ENCODE data around the gene USP5.

Gene USP5, protein sequence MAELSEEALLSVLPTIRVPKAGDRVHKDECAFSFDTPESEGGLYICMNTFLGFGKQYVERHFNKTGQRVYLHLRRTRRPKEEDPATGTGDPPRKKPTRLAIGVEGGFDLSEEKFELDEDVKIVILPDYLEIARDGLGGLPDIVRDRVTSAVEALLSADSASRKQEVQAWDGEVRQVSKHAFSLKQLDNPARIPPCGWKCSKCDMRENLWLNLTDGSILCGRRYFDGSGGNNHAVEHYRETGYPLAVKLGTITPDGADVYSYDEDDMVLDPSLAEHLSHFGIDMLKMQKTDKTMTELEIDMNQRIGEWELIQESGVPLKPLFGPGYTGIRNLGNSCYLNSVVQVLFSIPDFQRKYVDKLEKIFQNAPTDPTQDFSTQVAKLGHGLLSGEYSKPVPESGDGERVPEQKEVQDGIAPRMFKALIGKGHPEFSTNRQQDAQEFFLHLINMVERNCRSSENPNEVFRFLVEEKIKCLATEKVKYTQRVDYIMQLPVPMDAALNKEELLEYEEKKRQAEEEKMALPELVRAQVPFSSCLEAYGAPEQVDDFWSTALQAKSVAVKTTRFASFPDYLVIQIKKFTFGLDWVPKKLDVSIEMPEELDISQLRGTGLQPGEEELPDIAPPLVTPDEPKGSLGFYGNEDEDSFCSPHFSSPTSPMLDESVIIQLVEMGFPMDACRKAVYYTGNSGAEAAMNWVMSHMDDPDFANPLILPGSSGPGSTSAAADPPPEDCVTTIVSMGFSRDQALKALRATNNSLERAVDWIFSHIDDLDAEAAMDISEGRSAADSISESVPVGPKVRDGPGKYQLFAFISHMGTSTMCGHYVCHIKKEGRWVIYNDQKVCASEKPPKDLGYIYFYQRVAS

DNA sequence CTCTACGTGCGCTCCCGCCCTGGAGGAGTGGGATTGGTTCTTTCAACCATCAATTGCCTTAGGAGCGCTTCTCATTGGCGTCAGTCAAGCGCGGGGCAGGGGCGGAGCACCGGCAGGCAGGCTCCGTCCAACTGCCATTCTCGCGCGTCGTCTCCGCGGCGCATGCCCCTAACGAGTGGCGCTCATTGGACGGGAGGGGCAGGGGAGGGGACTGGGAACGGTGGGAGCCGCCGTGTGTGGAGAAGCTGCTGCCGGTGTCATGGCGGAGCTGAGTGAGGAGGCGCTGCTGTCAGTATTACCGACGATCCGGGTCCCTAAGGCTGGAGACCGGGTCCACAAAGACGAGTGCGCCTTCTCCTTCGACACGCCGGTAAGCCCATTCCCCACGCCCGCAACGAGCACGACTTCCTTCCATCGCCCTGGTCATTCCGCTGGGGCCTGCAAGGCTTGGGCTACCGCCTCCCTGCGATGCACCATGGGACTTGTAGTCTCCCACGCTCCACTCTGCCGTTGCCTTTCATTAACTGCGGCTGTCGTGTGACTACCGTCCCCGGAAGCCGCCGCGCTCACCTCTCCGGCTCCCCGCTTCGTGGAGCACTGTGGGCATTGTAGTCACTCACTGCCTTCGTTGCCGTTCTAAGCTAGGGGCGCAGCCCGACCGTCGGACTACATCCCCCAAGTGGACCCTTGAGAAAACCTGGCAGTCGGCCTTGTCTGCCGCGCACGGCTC, at the start of gene USP5:
Gene USP5, plus strand, starts transcription at position 230 of the 730 bp plus-strand sequence. Its CDS starts 30 bp downstream, at position 260.
- peak; percentile 99 for DNase-seq

DNA sequence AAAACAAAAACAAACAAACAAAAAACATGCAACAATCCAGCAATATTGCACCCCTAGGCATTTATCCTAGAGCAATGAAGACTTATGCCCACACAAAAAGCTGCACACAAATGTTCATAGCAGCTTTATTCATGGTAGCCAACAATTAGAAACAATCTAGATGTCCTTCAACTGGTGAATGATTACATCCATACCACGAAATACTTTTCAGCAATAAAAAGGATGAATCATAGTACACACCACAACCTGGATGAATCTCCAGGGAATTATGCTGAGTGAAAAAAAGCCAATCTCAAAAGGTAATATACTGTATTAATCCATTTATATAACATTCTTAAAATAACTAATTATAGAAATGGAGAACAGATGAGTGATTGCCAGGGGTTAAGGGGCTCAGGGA, 44.8 kb upstream of the USP5 start:
- DNase-seq, result no peak

DNA sequence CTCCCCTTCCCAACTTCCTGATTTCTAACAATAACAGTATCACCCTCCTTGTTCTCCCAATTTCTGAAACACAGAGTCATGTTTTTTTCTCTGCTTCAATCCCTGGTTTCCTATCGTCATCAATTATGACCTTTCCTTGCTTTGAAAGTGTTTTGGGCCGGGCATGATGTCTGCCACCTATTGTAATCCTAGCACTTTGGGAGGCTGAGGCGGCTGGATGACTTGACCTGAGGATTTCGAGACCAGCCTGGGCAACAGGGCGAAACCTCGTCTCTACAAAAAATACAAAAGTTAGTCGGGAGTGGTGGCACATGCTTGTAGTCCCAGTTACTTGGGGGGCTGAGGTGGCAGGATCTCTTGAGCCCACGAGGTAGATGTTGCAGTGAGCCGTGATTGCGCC, 42.9 kb upstream of the USP5 start:
- DNase-seq, result no peak

DNA sequence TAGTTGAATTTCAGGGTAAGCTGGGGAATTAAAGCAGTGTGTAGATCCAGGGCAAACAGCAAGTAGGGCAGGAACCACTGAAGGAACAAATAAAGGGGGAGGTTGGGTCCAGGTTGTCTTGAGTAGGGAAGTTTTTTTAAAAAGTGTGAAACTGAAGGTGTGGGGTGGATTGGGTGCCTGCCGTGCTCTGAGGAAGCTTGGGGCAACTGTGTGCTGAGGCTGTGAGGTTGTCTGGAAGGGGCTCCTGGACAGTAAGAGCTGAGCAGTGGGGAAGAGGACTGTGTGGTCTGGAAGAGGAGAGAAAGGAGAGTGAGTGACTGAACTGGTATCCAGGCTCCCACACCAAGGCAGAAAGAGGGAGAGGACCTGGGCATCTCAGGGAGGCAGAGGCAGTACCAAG, 41.2 kb upstream of the USP5 start:
- DNase-seq, result no peak

DNA sequence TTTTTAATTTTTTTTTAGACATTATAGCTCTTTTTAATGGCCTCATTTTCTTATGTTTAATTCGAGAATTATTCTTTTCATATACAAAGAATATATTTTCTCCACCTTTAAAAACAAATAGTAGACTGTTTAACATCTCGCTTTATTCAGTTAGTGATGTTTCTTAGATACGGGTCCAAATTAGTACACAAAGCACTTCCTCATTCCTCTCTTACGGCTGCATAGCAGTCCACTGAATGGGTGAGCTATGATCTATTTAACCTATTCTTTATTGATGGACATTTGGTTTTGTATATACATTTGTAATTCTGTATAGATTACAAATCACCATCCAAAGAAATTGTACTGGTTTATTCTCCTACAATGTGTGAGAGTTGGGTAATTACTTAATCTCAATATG, 38.6 kb upstream of the USP5 start:
- no peak for DNase-seq

DNA sequence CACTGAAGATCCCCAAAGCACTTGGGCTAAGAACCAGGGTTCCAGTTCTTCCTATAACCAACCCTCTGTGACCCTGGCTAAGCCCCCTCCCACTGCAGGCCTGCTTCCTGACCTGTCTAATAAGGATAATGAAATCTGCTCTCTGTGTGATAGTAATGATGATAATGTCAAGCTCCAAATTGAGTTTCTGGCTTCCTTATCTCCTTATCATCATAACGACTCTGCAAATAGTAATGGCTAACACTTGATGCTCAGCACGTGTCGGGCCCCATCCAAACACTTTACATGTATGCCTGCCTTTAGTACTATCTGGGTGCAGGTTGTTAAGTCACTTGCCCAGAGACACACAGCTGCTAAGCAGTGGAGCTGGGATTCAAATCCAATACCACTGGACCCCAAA, 35.4 kb upstream of the USP5 start:
- DNase-seq, result no peak

DNA sequence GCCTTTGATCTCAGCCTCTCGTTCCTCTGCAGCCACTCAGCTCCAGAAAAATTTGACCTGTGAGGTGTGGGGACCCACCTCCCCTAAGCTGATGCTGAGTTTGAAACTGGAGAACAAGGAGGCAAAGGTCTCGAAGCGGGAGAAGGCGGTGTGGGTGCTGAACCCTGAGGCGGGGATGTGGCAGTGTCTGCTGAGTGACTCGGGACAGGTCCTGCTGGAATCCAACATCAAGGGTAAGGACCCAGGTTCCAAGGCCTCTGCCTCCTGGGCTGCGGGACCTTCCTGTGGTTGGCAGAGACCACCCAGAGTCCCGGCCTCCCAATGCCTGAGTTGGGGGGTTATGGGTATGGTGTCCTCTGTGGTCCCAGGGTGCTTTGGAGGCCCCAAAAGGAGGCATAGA, 34.9 kb upstream of the USP5 start:
- no peak for DNase-seq

DNA sequence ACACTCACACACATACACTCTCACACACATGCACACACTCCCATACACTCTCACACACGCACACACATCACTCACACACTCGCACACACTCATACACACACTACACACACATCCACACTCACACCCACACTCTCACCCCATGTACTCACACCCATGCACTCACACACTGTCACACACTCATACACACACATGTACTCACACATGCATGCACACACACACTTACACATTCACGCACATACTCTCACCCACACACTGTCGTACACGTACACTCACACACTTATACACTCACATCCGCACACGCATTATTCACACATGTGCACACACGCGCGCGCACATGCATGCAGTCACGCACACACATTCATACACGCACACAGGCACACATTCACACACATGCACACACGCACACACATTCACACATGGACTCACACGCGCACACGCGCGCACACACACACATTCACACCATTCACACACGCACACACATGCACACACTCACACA, 34.2 kb upstream of the USP5 start:
- DNase-seq, result no peak

DNA sequence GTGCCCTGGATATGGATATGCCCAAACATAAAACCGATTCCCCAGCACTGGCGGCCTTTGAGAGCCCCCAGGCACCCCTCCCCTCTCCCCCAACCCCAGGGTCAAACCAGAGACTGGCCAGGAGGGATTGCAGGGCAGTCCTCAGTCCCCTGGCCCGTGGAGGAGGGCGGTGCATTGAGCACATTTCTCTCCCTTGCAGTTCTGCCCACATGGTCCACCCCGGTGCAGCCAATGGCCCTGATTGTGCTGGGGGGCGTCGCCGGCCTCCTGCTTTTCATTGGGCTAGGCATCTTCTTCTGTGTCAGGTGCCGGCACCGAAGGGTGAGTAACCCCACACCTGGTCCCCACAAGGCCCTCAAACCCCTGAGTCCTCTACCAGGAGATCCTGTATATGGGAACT, 33.7 kb upstream of the USP5 start:
- no peak for DNase-seq

DNA sequence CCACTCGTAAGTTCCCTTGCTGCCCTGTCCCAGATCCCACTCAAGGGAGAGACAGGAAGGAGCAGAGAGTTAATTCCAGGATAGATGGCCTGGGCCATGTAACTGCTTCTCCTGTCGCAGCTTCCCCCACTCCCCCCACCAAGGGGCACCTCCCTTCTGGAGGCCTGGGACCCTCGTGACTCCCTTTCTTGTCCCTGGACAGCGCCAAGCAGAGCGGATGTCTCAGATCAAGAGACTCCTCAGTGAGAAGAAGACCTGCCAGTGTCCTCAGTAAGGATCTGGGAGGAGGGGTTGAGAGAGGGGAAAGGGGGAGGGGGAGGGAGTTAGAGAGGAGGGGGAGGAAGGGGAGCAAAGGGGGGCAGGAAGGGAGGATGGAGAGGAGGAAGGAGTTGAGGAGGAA, 33.3 kb upstream of the USP5 start:
- DNase-seq, result no peak

DNA sequence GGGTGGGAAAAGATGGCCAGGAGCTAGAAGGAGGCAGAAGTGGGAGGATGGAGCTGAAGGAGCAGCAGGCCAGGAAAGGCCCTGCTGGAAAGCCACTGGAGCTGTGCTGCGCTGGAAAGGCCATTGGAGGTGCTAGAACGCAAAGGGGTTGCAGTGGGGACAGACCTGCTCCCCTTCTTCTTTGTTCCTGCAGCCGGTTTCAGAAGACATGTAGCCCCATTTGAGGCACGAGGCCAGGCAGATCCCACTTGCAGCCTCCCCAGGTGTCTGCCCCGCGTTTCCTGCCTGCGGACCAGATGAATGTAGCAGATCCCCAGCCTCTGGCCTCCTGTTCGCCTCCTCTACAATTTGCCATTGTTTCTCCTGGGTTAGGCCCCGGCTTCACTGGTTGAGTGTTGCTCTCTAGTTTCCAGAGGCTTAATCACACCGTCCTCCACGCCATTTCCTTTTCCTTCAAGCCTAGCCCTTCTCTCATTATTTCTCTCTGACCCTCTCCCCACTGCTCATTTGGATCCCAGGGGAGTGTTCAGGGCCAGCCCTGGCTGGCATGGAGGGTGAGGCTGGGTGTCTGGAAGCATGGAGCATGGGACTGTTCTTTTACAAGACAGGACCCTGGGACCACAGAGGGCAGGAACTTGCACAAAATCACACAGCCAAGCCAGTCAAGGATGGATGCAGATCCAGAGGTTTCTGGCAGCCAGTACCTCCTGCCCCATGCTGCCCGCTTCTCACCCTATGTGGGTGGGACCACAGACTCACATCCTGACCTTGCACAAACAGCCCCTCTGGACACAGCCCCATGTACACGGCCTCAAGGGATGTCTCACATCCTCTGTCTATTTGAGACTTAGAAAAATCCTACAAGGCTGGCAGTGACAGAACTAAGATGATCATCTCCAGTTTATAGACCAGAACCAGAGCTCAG, 32.6 kb upstream of the USP5 start:
- no peak for DNase-seq

DNA sequence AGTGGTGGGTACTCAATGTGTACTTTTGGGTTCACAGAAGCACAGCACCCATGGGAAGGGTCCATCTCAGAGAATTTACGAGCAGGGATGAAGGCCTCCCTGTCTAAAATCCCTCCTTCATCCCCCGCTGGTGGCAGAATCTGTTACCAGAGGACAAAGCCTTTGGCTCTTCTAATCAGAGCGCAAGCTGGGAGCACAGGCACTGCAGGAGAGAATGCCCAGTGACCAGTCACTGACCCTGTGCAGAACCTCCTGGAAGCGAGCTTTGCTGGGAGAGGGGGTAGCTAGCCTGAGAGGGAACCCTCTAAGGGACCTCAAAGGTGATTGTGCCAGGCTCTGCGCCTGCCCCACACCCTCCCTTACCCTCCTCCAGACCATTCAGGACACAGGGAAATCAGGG, 31.8 kb upstream of the USP5 start:
- DNase-seq, result no peak

DNA sequence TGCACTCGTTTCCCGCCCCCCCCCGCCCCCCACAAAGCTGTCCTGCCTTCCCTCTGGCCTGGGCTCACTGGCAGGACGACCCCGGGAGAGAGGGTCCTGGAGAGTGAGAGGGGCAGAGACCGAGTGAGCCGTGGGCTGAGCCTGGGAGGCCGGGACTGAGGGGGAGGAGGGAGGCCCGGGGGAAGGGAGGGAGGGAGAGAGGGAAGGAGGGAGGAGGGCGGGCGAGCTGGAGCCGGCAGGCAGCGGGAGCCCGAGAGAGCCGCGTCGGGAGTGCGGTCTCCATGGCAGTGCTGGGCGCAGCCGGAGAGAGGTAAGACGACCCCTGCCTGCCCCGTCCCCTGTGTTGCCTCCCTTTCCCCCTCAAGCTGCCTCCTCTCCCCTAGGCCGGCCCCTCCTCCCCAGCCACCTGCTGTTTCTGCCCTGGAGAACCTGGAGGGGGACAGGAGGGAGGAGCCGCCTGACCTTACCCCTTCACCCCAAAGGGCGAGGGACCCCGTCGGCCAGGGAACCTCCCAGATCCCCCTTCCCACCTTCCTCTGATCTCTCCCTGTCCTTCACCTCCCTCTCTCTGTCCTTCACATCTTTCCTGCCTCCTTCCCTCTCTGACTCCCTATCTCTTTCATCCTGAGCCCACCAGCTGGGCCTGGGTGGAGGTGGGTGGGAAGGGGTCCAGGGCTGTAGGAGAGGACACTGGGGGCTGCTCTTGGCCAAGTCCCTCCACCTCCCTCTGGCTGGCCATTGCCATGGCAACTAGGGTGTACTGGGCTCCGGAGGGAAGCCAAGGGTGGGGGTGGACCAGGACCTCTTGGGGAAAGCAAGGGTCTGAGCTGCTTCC, 30.1 kb upstream of the USP5 start, which contains the start of gene GPR162:
Gene GPR162, plus strand, starts transcription at position 231 of the 835 bp plus-strand sequence. CDS start 2,078 bp downstream, outside the sequence.
- DNase-seq, result no peak

DNA sequence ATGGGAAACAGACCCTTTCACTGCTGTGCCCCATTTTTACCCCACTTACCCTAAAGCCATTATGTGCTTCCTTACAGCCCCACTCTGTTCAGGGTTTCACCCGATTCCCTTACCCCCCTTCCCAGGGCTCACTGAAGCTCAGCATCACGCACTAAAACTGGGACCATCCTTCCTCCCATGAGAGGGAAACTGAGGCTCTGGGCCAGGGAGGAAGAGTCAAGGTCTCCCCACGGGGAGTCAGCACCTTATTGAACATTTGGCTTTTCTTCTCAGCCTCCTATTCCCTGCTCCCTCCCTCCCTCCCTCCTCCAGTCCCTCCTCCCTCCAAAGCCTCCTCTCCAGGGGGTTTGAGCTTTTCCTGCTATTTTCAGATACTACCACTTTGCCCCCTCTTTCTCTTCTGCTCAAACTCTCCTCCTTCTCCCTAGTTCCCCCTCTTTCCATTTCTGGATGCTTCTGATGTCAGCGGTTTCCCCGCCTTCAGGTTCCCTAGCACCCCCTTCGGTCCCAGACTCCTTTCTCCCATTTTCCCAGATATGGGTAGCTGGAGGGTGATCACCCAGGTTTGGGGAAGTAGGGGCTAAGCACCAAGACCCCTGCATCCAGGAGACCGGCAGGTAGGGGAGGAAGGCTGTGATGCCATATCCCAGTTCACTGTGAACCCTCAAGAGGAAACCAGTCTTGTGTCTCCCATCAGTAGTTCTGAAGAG, 29.4 kb upstream of the USP5 start:
- no peak for DNase-seq

DNA sequence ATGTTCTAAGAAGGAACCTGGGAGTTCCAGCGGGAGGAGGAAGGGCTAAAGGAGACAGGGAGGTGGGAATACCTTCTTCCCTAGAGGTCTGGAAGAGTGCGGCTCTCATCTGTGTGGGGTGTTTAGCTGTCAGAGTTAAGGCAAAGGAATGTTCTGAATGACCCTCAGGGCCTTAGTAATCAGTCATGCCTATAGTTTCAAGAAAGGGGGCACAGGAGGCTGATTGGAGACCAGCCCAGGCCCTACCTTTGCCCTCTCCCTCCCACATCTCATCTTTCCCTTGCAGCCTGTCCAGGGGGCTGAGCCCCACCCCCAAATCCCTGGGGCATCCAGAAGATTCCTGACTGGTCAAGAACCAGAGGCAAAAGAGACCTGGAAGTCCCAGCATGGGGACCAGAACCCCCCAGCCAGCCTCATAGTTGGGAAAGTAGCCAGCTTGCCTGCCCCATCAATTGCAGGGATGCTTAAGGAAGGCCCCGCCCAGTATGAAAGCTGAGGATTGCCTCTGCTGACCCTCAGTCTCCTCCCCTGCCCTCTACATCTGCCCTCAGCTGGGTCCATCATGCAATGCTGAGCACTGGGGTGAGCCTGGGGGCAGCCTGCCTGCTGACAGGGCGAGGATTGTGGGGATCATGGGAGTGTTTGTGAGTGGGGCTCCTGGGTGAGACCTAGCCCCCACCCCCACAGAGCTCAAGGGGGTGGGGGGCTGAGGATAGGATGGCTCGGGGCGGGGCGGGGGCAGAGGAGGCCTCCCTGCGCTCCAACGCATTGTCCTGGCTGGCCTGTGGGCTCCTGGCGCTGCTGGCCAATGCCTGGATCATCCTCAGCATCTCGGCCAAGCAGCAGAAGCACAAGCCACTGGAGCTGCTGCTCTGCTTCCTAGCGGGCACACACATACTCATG, 28.5 kb upstream of the USP5 start:
- no peak for DNase-seq

DNA sequence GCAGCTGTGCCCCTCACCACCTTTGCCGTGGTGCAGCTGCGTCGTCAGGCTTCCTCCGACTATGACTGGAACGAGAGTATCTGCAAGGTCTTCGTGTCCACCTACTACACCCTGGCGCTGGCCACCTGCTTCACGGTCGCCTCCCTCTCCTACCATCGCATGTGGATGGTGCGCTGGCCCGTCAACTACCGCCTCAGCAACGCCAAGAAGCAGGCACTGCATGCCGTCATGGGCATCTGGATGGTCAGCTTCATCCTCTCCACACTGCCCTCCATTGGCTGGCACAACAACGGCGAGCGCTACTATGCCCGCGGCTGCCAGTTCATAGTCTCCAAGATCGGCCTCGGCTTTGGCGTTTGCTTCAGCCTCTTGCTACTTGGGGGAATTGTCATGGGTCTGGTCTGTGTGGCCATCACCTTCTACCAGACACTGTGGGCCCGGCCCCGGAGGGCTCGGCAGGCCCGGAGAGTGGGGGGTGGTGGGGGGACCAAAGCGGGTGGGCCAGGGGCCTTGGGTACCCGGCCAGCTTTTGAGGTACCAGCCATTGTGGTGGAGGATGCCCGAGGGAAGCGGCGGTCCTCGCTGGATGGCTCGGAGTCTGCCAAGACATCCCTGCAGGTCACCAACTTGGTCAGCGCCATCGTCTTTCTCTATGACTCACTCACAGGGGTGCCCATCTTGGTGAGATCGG, 27.7 kb upstream of the USP5 start:
- no peak for DNase-seq

DNA sequence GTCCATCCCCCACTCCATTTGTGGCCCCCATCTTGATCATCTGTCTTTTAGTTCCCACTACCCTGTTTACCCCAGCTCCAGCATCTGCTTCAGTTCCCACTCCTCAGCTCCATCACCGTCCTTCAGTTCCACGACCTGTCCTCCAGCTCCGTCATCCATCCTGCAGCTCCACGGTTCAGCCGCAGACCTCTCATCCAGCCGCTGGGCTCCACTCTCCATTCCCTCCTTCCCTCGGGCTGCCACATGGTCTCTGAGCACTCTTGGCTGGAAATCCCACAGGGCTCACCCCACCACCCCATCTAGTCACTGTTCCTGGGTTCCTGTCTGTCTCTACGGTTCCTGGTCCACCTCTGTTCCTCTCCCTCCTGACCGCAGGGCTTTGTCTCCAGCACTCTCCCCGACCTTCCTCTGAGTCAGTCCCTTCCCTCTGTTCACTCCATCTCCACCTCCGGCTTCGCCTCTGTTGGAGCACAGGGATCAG, 27.0 kb upstream of the USP5 start:
- no peak for DNase-seq

DNA sequence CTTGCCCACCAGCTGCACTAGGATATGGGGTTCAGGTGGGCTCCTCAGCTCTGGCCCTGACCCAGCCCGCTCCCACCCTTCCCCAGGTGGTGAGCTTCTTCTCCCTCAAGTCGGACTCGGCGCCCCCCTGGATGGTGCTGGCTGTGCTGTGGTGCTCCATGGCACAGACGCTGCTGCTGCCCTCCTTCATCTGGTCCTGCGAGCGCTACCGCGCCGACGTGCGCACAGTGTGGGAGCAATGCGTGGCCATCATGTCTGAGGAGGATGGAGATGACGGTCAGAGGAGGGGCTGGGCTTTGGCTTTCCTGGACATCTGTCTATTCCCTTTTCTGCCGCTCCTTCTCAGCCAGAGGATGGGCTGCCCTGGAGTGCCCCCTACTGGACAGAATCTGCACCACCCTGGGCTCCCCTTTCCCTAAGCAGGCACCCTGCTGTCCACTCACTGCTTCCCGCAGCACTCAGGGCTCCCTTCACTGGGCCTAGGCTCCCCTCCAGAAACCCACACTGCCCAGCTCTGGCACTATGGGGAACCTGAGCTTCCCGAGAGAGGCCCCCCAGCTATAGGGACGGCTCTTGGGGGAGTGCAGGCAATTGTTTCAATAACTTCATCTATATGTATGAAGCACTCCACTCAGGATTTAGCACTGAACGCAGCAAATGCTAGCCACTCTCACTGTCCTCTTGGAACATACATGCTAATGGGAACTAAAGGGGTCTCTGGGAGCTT, 26.4 kb upstream of the USP5 start:
- peak; percentile 83 for DNase-seq

All from CD4-positive, alpha-beta T cell treated with Interleukin-17A for 1 hour (primary cell).